A549 (cell line): ENCODE measurements around the gene SLC2A5. TPM values are rescaled to one million over a fixed set of nuclear protein-coding genes. Genes with fewer than 3 reads are reported as not detected.

Source experiments
- ATAC-seq, 2 experiments: fragments of 200-7000 bp in 1 of 2; fragments of >200 bp in 1 of 2; cut with Nextera tagmentation in 1 of 2; cut with Tn5 transposase in 1 of 2; 3 replicates each; pipeline versions ENCODE4 v1.8.0 to v1.9.1; 2018 to 2020; ENCODE audit warnings: mild to moderate bottlenecking in 1 of 2, moderate library complexity in 1 of 2
- CTCF ChIA-PET: fragments of 300-600 bp; sonication (Branson Sonifier 250); formaldehyde crosslinking; extraction: SDS; loops from one replicate; lab custom pipeline; 2021; ENCODE audit warnings: antibody characterized with exemption, inconsistent platforms; lab: Yijun Ruan, JAX
- POLR2A ChIA-PET: fragments of 350-600 bp; formaldehyde crosslinking; extraction: SDS; loops from one replicate; lab custom pipeline; 2021; ENCODE audit warnings: antibody characterized with exemption, inconsistent platforms; lab: Yijun Ruan, JAX
- DNase-seq, 2 experiments: peaks; one replicate each; pipeline versions ENCODE4 v3.0.0 to v3.0.0-alpha.2; 2011 to 2016; ENCODE audit warnings: low read depth in 1 of 2, low spot score in 1 of 2
- FAIRE-seq: peaks from 2 replicates; lab custom pipeline; 2011; peaks lifted over from hg19 to GRCh38; lab: Jason Lieb, UNC
- H3K27ac ChIP-seq, 2 experiments: fragments of >200 bp; sonication (Bioruptor Twin); formaldehyde crosslinking; 3 replicates each; pipeline ENCODE4 v1.5.1; 2016 to 2017
- H3K4me1 ChIP-seq: fragments of >200 bp; sonication (Bioruptor Twin); formaldehyde crosslinking; 3 replicates; pipeline ENCODE4 v1.6.1; 2016
- H3K4me2 ChIP-seq: fragments of >200 bp; sonication (Bioruptor Twin); formaldehyde crosslinking; 3 replicates; pipeline ENCODE4 v1.6.1; 2016
- H3K4me3 ChIP-seq: fragments of >200 bp; sonication (Bioruptor Twin); formaldehyde crosslinking; 3 replicates; pipeline ENCODE4 v1.5.1; 2016
- H3K9me3 ChIP-seq: fragments of >200 bp; sonication (Bioruptor Twin); formaldehyde crosslinking; 3 replicates; pipeline ENCODE4 v1.6.1; 2016
- ATOH8 ChIP-seq: fragments of 250-450 bp; sonication (Bioruptor Pico); IDR thresholded peaks from 2 replicates; pipeline ENCODE4 v1.5.0; 2020; ENCODE audit warnings: low read depth, mild to moderate bottlenecking, moderate library complexity
- CEBPB ChIP-seq, 2 experiments: fragments of >200 bp in 1 of 2; sonication (Bioruptor Twin) in 1 of 2; formaldehyde crosslinking in 1 of 2; IDR thresholded peaks; 2 replicates each; pipeline ENCODE4 v1.6.1; 2012 to 2016
- CHD4 ChIP-seq: fragments of 200-600 bp; sonication (generic); IDR thresholded peaks from 2 replicates; pipeline ENCODE4 v1.6.1; 2016; ENCODE audit warnings: antibody characterized with exemption, mild to moderate bottlenecking, borderline replicate concordance
- CTCF ChIP-seq: fragments of >200 bp; sonication (Bioruptor Twin); formaldehyde crosslinking; IDR thresholded peaks from 3 replicates; pipeline ENCODE4 v1.5.1; 2016
- EP300 ChIP-seq, 2 experiments: fragments of >200 bp; sonication (Bioruptor Twin); formaldehyde crosslinking; IDR thresholded peaks; 2 replicates in 1 of 2; 3 replicates in 1 of 2; pipeline ENCODE4 v1.6.1; 2016 to 2017
- GATA3 ChIP-seq: IDR thresholded peaks from 2 replicates; pipeline ENCODE4 v1.6.1; 2012; ENCODE audit warnings: borderline replicate concordance
- HDAC2 ChIP-seq: fragments of 200-600 bp; sonication (generic); IDR thresholded peaks from 2 replicates; pipeline ENCODE4 v1.6.1; 2016
- HOXA7 ChIP-seq: fragments of 250-450 bp; sonication (Bioruptor Pico); IDR thresholded peaks from 2 replicates; pipeline ENCODE4 v1.5.0; 2020; ENCODE audit warnings: mild to moderate bottlenecking, moderate library complexity
- JUN ChIP-seq, 2 experiments: fragments of >200 bp; sonication (Bioruptor Twin); formaldehyde crosslinking; IDR thresholded peaks; 2 replicates in 1 of 2; 3 replicates in 1 of 2; pipeline ENCODE4 v1.6.1; 2016 to 2017
- MAFK ChIP-seq: fragments of 450-650 bp; IDR thresholded peaks from 2 replicates; pipeline ENCODE4 v1.6.1; 2014; ENCODE audit not compliant: partially characterized antibody
- MAZ ChIP-seq: fragments of 150-350 bp; IDR thresholded peaks from 2 replicates; pipeline ENCODE4 v1.6.1; 2014; ENCODE audit warnings: antibody characterized with exemption, low read depth, low read length, borderline replicate concordance
- MYC ChIP-seq: IDR thresholded peaks from 2 replicates; pipeline ENCODE4 v1.6.1; 2012; ENCODE audit warnings: mild to moderate bottlenecking, inconsistent platforms, low read length, improper control_type of control experiment, borderline replicate concordance
- NR3C1 ChIP-seq: fragments of >200 bp; sonication (Bioruptor Twin); formaldehyde crosslinking; IDR thresholded peaks from 3 replicates; pipeline ENCODE4 v1.6.1; 2017
- RAD21 ChIP-seq, 2 experiments: fragments of >200 bp in 1 of 2; sonication (Bioruptor Twin) in 1 of 2; formaldehyde crosslinking in 1 of 2; IDR thresholded peaks in 1 of 2; conservative IDR thresholded peaks in 1 of 2; 2 replicates in 1 of 2; 3 replicates in 1 of 2; pipeline ENCODE4 v1.6.1; 2012 to 2018; ENCODE audit warnings: inconsistent platforms in 1 of 2
- RCOR1 ChIP-seq: fragments of 150-350 bp; IDR thresholded peaks from 2 replicates; pipeline ENCODE4 v1.6.1; 2014; ENCODE audit warnings: antibody characterized with exemption, low read length, low read depth
- REST ChIP-seq: fragments of 200-600 bp; sonication (generic); IDR thresholded peaks from 2 replicates; pipeline ENCODE4 v1.6.1; 2016; ENCODE audit warnings: antibody characterized with exemption, mild to moderate bottlenecking, moderate library complexity
- TFCP2L1 ChIP-seq: fragments of 250-450 bp; sonication (Bioruptor Pico); IDR thresholded peaks from 2 replicates; pipeline ENCODE4 v1.5.0; 2021; ENCODE audit warnings: mild to moderate bottlenecking
- TP53 ChIP-seq: fragments of 250-450 bp; sonication (Bioruptor Pico); IDR thresholded peaks from 2 replicates; pipeline ENCODE4 v1.5.0; 2021; ENCODE audit warnings: mild to moderate bottlenecking, moderate library complexity
- WGBS: methylation state at CpG from one replicate; pipeline ENCODE4 v1.1.6; 2017; ENCODE audit errors: missing lambda C conversion rate; 5-methylcytosine and 5-hydroxymethylcytosine counted together
- polyA plus RNA-seq, 4 experiments: library from polyadenylated mRNA; depleted of rRNA in 3 of 4; stranded (reverse); fragments of >200 nt; fragmentation: RNase III in 1 of 4; extraction: RNeasy Plus Mini Kit Qiagen cat#74134 plus additional on column Dnase treatment in 1 of 4; gene quantifications; 2 replicates in 3 of 4; 3 replicates in 1 of 4; pipeline ENCODE4 v1.2.3, GENCODE V29; 2011 to 2017

The SLC2A5 gene
- polyA plus RNA-seq, 2 of the 4 experiments (the other 2 are of a cell fraction), result 0.12 to 0.19 TPM

GRCh38 chr1:9115351-9116205, 46.1 kb upstream of the SLC2A5 start:
- ChIA-PET POLR2A (no interaction called here), CTCF (interaction anchor here (1.9 to 2.3 kb wide), 2 partner anchors 14 to 81 kb away, joined by 6 read pairs; no protein-coding TSS in a partner anchor)
- Histone ChIP-seq H3K9me3 (no peaks in the 10 kb centered on the region), H3K27ac (no peak overlapping the region), H3K4me2 (no peak overlapping the region), H3K4me1 (peaks cover 23% of the 10 kb centered on the region), H3K4me3 (no peak overlapping the region)
- 86% methylated on average over 5 of the region's 5 CpGs for WGBS
- TF ChIP-seq HOXA7 (CRISPR knock-in tag) (no peak), TFCP2L1 (CRISPR knock-in tag) (no peak), RAD21 (conservative IDR thresholded peaks at IDR 0.05 in 1 of 2, IDR thresholded peaks at IDR 0.05 in 1 of 2) (no peak), ATOH8 (CRISPR knock-in tag) (no peak), CEBPB (IDR thresholded peaks at IDR 0.05) (no peak), MAFK (no peak), JUN (IDR thresholded peaks at IDR 0.05) (no peak), RCOR1 (no peak), NR3C1 (no peak), CTCF (no peak), MAZ (no peak), GATA3 (no peak), EP300 (IDR thresholded peaks at IDR 0.05) (no peak), MYC (no peak), TP53 (CRISPR knock-in tag) (no peak), HDAC2 (no peak), REST (no peak), CHD4 (no peak)
- ATAC-seq (no peak), DNase-seq (no peak), FAIRE-seq (no peak)
